CD4-positive, alpha-beta T cell treated with Interleukin-4 for 1 hour (primary cell): ENCODE data around the gene PLXNA2.

ENCODE experiments used
- DNase-seq, 2 donors: peaks; one replicate each; pipeline ENCODE4 v3.0.0-alpha.2; 2020 to 2022

PLXNA2 gene

DNA sequence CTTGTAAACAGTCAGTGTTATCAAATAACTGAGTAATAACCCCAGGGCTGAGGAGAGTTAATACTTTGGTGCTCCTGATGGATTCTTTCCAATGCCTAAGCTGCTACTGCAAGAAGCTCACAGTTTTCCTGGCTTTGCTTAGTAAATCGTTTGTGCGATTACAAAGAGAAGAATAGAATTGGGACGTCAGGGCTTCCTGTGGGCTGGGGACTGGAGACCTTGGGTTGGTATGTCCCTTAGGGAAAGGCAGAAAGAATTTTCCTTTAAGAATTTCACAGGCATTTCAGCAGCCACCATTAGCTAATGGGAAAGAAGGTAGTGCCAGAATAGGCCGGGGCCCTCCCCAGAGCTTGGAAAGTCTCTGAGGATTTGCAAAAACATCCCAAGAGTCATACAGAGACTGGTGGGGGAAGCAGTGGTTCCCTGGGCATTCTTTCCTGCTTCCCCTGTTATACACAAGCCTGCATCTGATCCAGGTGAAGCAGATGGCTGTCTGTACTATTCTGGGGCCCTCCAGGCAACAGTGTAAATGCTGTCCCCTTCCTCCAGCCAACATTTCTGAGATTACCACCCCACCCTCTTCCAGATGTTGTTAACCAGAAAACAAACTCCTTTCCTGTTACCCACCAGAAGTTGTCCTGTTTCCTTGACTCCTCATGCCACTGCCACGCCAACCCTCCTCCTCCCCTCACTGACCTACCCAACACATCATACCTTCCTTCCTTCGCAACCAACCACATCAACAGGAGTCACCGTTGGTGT is 40.2 kb downstream of the PLXNA2 start:
- DNase-seq: no peak

DNA sequence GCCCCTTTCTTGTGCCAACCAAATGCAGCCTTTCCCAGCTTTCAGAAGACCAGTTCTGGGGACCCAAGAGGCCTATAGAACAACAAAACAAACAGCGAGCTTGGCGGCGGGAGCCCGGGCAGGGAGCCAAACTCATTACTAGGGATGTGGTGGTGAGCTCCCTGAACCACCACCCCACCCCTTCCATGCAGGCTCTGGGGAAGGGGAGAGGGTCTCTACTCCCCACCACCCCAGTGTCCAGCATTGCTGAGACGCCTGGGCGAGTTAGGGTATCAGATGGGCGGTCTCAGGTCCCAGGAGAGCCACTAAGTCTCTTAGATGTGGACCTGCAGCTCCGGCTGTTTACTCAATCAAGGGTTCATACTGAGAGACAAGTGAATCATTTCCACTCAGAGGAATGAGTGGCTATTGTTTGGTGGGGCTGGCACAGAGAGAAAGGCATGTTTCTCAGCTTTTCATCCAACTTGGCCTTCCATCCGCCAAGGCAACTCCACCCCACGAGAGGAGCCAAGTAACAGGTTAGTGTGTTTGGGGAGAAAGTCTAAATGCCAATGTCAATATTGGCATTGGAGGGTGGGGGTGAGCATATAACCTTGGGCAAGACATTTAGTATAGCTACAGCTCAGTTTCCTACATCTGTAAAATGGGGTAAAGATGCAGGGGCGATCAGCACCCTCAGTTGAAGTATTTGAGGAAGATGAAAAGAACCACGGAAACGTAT is 40.9 kb downstream of the PLXNA2 start:
- DNase-seq: no peak

DNA sequence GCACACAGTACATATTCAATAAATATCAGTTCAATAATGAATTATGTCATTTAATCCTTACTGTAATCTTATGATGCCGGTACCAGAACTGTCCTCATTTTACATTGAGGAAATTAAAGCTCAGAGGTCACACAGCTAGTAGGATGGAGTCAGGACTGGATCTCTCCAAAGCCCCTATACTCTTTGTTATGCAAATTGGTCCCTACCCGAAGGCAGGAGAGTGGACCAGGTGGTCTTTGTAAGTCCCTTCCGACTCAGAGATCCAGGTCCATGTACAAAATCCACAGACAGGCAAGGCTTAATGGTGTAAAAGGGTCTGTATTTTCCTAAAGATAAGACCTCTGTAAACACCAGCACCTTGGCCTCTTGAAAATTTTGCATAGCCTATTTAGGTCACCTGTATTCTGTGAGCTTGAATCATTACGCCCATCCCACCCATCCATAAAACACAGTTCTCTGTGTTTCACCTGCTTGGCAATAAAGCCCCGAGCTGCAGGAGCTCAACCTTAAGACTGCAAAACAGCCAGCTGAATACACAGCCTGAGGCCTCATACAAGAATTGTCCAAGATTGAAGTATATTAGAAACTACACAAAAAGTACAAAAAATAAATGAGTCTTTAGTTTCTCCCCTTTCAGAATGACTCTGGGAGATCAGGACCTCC is 41.7 kb downstream of the PLXNA2 start:
- DNase-seq: no peak

DNA sequence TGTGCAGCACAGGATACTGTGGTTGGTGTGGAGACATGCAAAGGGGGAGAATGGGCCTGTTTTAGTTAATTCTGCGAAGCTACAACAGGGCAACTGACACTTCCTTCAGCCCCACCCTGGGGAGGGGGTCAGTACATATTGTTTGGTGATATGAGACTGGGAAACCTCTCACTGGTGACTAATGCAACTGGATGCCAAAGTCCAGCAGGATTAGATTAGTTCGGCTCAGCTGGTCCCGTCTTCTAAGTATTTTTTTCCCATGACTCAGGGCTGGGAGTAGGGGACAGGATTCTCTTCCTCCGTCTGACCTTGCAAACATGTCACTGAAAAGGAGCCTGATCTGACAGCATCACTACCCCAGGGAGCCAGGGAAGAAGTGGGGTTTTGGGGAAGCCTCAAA is 43.0 kb downstream of the PLXNA2 start:
- no peak for DNase-seq

DNA sequence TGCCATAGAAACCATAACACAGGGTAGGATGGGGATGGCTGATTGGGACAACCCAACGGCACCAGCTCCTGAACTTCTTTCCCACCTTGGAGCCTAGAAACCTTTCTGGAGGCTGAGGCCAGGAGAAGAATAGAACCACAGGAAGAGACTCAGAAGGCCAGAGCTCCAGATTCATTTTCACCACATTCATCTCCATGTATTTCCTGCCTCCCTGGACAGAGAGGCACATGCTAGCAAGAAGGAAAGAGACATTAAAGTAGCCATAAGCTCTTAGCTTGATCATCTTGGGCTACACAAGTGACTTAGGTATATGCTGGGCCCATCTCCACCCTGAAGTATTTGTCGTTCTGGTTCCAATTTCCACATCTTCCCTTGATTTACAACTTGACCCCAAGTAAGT is 44.1 kb downstream of the PLXNA2 start:
- DNase-seq: no peak

DNA sequence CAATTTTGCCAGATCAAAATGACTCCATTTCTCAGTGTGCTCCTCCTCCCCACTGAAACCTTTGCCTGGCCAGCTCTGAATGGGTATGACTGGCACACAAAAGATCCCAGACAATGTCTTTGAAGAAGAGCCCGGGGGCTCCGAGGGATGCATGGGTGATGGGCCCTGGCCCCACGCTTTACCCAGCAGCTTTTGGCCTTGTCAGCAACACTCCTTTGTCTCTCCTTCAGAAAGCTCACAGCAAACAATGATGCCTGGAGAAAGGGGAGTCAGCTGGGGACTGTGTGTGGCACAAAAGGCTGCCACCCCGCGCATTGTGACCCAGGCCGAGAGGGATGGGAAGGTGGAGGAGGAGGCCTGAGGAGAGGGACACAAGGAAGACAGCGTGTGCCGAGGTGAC is 45.9 kb downstream of the PLXNA2 start:
- DNase-seq: no peak

DNA sequence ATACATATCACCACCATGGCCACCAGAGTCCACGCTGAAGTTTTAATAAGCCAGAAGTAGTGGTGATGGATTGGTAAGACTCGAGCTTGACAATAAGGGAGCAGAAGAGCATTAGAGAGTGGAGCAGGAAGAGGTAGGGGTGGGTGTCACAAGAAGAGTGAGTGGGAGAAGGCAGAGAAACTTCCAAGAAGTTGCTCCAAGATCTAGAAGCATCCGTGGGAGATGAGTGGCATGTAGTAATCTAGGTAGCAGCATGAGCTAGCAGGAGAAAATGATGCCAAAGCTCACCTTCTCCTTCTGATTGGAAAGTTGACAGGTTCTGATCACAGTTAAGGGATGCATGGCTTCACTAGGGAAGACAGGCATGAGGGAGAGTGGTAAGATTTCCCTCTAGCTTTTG is 49.2 kb downstream of the PLXNA2 start:
- DNase-seq: no peak

DNA sequence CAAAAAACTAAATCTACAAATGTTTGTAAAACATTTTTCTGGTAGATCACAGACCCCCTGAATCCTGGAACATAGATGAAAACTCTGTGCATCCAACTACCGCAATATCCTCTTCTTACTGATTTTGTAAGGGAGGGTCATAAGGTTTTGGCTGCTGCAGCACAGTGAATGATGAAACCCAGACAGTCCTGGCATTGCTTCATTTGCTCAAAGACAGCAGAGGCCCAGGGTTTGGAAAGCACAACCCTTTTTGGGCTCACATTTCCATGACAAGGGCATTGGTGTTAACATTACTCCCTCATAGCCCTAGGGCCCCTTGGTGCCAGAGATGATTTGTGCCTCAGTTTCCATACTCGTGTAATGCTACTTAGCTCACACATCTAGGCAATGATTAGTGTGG is 51.2 kb downstream of the PLXNA2 start:
- DNase-seq: no peak

DNA sequence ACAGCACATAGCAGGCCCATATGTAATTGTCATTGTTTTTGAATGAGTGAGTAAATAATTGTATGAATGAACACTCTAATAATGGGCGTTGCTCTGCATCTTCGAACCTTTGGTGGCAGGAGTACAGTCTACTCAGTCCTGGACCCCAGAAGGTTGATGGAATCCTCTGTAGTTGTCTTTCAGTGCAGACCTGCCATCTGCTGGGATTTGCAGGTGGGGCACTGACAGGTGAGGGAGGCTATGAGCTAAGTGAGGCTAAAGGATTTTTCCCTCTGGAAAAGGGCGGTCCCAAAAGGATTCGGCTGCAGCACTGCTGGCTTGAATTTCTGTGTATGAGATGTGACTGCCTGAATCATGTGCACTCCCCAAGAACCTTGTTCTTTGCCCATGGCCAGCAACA is 53.4 kb downstream of the PLXNA2 start:
- DNase-seq: no peak

DNA sequence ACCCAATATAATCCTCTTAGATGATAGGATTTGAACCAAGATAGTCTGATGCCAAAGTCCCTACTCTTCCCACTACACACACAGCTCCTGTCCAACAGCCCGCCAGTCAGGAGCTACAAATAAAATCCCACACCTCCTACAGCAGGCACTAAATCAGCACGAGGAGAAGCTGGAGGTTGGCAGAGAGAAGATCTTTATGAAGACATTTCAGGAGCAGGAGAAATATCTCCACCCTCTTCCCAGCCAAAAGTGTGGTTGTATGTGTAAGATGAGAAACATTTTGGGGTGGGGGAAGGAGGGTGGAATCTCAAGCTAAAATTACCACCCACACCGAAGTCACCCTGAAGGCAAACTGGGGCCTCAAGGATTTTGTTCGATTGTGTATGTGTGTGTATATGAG is 54.5 kb downstream of the PLXNA2 start:
- DNase-seq: no peak

DNA sequence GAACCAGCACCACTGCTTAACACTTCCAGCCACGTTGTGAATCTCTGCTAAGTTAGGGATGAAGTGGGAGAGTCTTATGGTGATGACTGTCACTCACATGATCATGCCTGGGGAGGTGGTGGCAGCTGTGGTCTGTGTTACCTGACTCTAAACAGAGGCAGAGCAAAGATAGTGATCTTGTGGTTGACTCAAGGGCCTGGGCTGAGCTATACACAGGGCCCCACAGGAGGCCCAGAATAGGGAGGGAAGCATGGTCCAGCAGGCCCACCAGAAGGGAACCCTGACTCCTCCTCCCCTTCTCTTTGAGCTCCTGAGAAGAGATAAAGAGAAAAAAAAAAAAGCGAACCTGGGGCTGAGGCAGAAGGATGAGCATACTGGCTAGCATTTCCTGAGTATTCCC is 55.0 kb downstream of the PLXNA2 start:
- no peak for DNase-seq

DNA sequence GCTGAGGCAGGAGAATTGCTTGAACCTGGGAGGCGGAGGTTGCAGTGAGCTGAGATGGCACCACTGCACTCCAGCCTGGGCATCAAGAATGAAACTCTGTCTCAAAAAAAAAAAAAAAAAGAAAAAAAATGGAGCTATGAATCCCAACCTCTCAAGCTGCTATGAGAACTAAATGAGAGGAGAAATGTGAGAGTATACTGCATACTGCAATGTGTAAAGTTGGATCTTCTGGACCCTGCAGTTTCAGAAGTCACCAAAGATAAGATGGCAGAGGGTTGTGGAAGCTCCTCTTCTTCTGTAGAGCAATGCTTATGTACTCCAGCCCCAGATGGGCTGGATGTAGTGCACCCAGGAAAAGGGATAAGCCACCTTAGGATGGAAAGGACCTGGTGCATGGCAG is 55.6 kb downstream of the PLXNA2 start:
- no peak for DNase-seq

DNA sequence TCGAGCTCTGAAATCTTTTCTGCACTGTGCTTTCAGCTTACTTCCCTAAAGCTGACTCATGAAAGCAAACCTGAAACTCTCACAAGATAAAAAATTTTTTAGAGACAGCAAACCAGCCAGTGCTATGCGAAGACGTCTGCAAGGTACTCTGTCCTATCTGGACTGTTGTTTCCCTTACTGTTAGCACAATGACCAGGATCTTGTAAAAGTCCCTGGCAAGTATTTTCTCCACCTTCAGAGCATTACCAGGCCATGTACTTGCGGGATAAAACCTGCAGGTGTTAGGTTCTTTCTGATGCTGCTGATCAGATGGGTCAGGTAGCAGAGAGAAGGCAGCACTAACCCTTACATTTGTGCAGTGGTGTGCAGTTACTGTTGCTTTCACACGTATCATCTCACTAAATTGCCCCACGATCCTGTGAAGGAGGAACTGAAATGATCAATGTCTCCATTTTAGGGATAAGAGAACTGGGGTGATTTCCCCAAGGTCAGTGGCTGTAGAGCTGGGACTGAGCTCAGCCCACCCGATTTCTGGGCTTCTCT is 56.6 kb downstream of the PLXNA2 start:
- no peak for DNase-seq

DNA sequence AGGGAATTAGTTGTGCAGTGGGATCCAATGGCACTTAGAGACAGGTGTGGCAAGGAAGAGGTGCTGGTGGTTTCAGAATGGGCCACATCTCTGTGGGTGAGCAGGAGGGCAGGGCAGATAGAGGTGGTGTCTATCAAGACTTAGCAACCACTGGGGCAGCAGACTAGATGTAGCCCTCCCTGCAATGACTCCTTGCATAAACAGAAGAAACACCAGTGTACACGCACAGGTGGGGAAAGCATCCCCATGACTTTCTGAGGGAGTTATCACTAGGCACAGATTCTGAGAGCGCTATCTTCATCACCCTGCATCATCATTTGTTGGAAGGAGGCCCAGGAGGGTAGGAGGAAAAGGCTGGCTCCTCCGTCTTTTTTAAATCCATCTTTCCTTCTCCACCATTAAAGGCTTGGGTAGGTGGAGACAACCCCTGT is 58.4 kb downstream of the PLXNA2 start:
- DNase-seq: no peak

DNA sequence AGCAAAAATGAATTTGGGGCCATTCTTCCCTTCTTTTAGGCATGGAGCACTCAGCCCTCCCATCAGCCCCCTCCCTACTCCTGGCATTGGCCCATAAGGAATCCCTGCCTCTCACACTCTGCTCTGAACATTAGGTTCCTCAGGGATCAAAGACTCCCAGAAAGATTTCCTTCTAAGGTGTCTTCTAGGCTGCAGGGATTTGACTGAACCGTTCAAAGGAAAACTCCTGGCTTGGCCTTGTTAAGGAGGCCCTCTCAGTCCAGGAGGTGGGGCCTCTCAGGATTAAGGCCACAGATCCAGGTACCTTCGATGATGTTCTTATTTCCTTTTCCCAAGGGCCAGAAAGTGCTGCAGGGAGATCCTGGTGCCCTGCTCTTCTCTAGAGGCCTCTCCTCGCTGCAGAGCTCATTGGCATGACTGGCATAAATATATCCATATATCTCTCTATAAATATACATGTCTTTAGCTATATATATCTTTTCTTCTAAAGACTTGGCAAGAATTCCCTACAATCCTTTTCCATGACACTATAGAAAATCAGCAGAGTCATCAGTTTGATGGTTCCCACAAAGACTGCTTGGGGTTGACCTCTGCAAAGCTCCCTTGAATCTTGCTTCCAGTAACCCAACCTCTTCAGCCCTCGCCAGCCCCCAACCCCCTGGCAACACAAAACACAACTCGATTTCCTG is 59.1 kb downstream of the PLXNA2 start:
- DNase-seq: no peak

DNA sequence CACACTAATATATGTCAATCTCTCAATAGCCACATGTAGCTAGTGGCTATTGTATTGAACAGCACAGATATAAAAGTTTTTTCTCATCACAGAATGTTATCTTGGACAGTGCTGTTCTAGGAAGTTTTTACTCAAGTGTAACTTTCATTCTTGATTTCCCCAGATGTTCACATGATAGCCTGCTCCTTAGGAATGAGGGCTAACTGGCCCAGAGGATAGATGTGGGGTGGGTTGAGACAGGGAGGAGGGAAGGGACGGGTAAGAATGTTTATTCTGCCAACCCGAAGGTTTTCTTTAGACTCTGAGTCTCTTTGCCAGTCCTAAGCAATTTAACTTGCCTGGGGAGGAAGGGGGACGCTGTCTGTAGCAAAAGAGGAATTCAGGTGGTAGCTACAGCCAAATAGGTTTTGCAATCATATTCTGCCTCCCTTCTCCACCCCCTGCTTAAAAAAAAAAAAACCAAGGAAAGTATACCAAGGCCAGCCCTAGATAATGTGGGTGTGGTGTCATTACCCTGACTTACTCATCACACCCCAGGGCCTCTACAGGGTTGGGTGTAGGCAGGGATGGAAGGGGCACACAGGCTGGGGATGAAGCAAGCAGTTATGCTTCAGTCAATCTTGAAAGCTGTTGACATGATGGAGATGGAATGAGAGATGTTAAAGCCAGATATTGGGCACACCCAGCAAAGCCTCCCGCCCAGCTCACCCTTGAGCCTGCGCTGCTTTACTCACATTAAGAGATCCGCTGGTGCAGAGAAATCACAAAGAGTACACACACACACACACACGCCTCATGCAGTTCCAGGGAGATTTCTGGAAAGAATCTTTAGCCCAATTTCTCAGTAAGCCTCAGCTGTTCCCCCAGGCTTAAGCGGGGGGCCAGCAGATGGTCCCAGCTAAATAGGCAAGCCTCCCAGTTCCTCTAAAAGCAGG is 59.9 kb downstream of the PLXNA2 start:
- DNase-seq: no peak

DNA sequence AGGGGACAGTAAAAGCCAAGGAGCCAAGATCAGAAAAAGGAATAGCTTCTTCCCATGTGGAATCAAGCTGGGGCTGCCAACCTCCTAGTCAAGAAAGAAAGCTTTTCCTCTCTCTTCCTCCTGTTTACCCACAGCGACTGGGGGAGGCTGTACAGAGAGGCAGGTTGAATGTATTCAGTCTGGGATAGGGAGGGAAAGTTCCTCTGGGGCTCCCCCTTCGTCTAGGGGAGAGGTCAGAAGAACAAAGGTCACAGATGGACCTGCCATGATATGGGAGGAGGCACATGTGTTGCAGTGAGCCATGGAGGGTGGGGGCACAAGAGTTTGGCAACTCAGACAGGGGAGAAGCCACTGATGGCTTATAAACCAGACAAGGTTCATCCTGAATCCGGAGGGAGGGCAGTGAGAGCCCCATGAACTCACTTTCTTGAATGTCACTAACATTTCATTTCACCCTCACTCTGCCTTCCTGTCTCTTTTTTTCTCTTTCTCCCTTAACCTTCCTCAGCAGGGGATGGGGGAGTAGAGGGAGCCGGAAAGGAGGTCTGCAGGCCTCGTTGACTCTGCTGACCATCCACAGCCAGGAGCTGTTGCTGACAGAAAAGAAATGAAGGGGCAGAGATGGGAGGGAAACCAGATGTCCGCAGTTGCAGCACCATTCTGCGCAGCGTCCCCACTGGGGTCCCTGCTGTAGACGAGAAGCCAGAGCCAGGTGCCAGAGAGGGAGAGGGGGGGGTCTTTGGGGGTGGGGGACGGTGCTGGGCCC is 61.1 kb downstream of the PLXNA2 start:
- no peak for DNase-seq

DNA sequence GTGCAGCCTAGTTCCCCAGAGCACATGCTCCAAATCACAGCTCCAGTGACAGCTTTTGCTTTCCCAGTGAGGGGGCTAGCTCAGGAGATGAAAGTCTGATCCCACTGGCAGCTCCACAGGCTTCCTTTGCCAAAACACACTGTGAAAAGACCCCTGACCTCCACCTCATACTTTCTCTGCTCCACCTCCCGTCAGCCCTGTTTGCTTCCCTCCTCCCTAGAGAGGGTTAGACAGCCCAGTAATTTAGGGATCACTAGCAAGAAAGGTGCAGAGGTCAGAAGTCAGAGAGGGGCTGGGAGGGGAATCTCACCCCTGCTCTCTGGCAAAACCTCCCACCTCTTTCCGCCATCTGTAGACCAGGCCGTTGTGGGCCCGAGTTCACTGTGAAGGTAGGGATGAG is 62.8 kb downstream of the PLXNA2 start:
- no peak for DNase-seq

DNA sequence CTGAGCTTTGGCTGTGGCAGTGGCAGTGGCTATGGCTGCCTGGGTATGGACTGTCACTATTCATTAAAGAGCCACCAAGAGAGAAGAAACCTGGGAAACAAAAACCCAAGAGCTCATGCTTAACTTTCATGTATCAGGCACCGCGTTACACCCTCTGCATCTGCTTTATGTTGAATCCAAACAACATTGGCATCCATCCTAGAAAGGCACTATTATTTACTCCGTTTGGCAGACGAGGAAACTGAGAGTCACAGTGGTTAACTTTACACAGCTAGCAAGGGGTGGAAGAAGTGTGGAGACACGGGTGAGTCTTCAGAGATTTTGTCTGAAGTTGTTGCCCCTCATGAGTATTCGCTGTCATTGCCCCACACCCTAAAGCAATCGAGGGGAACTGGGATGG is 63.8 kb downstream of the PLXNA2 start:
- no peak for DNase-seq

DNA sequence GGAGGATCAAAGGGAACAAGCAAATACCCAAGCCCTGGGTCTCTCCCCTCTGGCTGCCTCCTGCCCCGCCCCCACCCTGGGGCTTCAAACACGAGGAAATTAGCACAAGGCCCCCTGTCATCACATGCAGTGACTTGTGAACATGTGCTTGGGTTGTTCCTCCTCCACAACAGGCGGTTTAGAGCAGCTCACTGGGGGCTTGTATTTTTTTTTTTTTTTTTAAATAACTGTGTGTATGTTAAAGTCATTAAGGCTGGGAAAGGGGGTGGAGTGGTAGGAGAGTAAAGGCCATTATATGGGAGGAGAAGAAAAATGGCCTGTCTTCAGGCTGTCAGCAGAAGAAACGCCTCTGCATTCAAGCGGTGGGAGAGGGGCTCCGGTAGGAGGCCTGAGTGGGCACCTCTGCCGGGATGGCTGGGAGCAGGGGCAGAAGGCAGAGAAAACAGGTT is 64.2 kb downstream of the PLXNA2 start:
- no peak for DNase-seq

DNA sequence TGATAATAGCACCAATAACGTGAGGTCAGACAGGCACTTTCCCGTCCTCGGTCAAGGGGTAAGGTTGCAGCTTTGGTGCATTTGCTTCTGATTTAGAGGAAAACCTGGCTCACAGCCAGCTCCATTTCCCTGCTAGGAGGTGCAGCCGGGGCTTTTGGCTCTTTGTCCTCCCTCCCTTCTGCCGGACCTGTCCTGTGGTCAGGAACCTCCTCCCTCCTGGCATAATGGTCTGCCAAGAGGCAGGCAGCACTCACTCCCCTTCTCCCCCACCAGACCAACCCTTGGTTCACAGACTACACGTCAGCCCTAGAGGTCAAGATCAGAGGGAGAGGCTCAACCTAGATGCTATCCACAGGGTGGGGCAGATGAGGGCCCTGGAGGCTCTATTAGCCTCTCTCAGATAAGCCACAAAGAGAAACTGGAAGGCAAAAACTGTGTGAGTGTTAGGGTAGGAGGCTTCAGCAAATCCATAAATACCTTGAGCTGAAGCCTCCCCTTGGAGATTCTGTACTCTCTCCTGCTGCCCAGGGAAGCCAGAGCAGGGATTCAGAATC is 64.8 kb downstream of the PLXNA2 start:
- no peak for DNase-seq
